WTC11 (cell line): ENCODE data around the gene TBC1D22B. TPM values are rescaled to one million over a fixed set of nuclear protein-coding genes. Genes with fewer than 3 reads are reported as not detected.

Experiments used
- ATAC-seq: fragments of 200-7000 bp; cut with Tn5 transposase; 2 replicates; pipeline ENCODE4 v1.10.0; 2021; ENCODE audit warnings: mild to moderate bottlenecking, moderate library complexity
- CTCF ChIA-PET: fragments of 300-600 bp; sonication (Branson Sonifier 250); formaldehyde crosslinking; loops from one replicate; lab custom pipeline; 2021; ENCODE audit warnings: antibody characterized with exemption; lab: Charles Lee
- POLR2A ChIA-PET: fragments of 350-600 bp; sonication (Branson Sonifier 250); formaldehyde crosslinking; loops from one replicate; lab custom pipeline; 2021; ENCODE audit warnings: antibody characterized with exemption; lab: Charles Lee
- DNase-seq: peaks from one replicate; pipeline ENCODE4 v3.0.0; 2021; ENCODE audit warnings: low spot score
- H3K27ac Mint-ChIP-seq: 2 replicates; pipeline ENCODE4 v1.8.0; 2021; ENCODE audit warnings: mixed read lengths
- H3K27me3 Mint-ChIP-seq: 2 replicates; pipeline ENCODE4 v1.8.0; 2021; ENCODE audit warnings: low read depth, mild to moderate bottlenecking, moderate library complexity, mixed read lengths
- H3K36me3 Mint-ChIP-seq: 2 replicates; pipeline ENCODE4 v1.8.0; 2021; ENCODE audit warnings: mixed read lengths
- H3K4me1 Mint-ChIP-seq: 2 replicates; pipeline ENCODE4 v1.8.0; 2022; ENCODE audit warnings: mixed read lengths
- H3K4me3 Mint-ChIP-seq: 2 replicates; pipeline ENCODE4 v1.8.0; 2021; ENCODE audit warnings: mild to moderate bottlenecking, moderate library complexity, mixed read lengths
- H3K9me3 Mint-ChIP-seq: 2 replicates; pipeline ENCODE4 v1.8.0; 2021; ENCODE audit warnings: mixed read lengths
- EMX1 ChIP-seq: fragments of 250-450 bp; sonication (Bioruptor Pico); IDR thresholded peaks from 2 replicates; pipeline ENCODE4 v1.8.0; 2021; ENCODE audit warnings: mild to moderate bottlenecking
- FOXP1 ChIP-seq: sonication (generic); formaldehyde crosslinking; IDR thresholded peaks from 2 replicates; pipeline ENCODE4 v1.8.0; 2022; ENCODE audit warnings: missing genetic modification reagents, mild to moderate bottlenecking, moderate library complexity, borderline replicate concordance
- GTF2I ChIP-seq: fragments of 250-450 bp; sonication (Bioruptor Pico); conservative IDR thresholded peaks from 2 replicates; pipeline ENCODE4 v1.4.0; 2021; ENCODE audit warnings: mild to moderate bottlenecking
- MYBL2 ChIP-seq: sonication (generic); formaldehyde crosslinking; IDR thresholded peaks from 2 replicates; pipeline ENCODE4 v1.8.1; 2023; ENCODE audit warnings: mild to moderate bottlenecking, moderate library complexity, missing genetic modification reagents
- NFATC4 ChIP-seq: fragments of 250-450 bp; sonication (Bioruptor Pico); IDR thresholded peaks from 2 replicates; pipeline ENCODE4 v1.9.0; 2021; ENCODE audit warnings: mild to moderate bottlenecking
- NR1H2 ChIP-seq: sonication (generic); formaldehyde crosslinking; IDR thresholded peaks from 2 replicates; pipeline ENCODE4 v1.9.0; 2021; ENCODE audit warnings: mild to moderate bottlenecking, moderate library complexity, missing genetic modification reagents
- OVOL2 ChIP-seq: fragments of 250-450 bp; sonication (Bioruptor Pico); IDR thresholded peaks from 2 replicates; pipeline ENCODE4 v1.9.0; 2021; ENCODE audit warnings: mild to moderate bottlenecking, borderline replicate concordance
- TEAD4 ChIP-seq: sonication (generic); formaldehyde crosslinking; IDR thresholded peaks from 2 replicates; pipeline ENCODE4 v1.8.0; 2022; ENCODE audit warnings: mild to moderate bottlenecking, missing genetic modification reagents
- ZBTB21 ChIP-seq: sonication (generic); formaldehyde crosslinking; IDR thresholded peaks from 2 replicates; pipeline ENCODE4 v1.8.1; 2023; ENCODE audit warnings: mild to moderate bottlenecking, missing genetic modification reagents, borderline replicate concordance
- ZNF138 ChIP-seq: sonication (generic); formaldehyde crosslinking; conservative IDR thresholded peaks from 2 replicates; pipeline ENCODE4 v1.8.1; 2022; ENCODE audit warnings: mild to moderate bottlenecking, moderate library complexity, missing genetic modification reagents
- total RNA-seq: library from RNA; stranded (reverse); gene quantifications from 3 replicates; pipeline ENCODE4 v1.2.3, GENCODE V29; 2021
- TF ChIP-seq, protein P1 (sequence below): fragments of 250-450 bp; sonication (Bioruptor Pico); IDR thresholded peaks from 2 replicates; pipeline ENCODE4 v1.9.0; 2021; ENCODE audit warnings: mild to moderate bottlenecking
- TF ChIP-seq, protein P2 (sequence below): sonication (generic); formaldehyde crosslinking; IDR thresholded peaks from 2 replicates; pipeline ENCODE4 v1.8.1; 2023; ENCODE audit warnings: mild to moderate bottlenecking, moderate library complexity, missing genetic modification reagents
- TF ChIP-seq, protein P3 (sequence below): sonication (generic); formaldehyde crosslinking; IDR thresholded peaks from 2 replicates; pipeline ENCODE4 v1.8.1; 2022; ENCODE audit warnings: low read depth, missing genetic modification reagents, borderline replicate concordance
- TF ChIP-seq, protein P4 (sequence below): sonication (generic); formaldehyde crosslinking; IDR thresholded peaks from 2 replicates; pipeline ENCODE4 v1.8.1; 2023; ENCODE audit warnings: mild to moderate bottlenecking, missing genetic modification reagents, moderate library complexity
- TF ChIP-seq, protein P5 (sequence below): sonication (generic); formaldehyde crosslinking; IDR thresholded peaks from 2 replicates; pipeline ENCODE4 v1.8.1; 2023; ENCODE audit warnings: mild to moderate bottlenecking, missing genetic modification reagents, borderline replicate concordance
- TF ChIP-seq, protein P6 (sequence below): sonication (generic); formaldehyde crosslinking; IDR thresholded peaks from 2 replicates; pipeline ENCODE4 v1.8.1; 2022; ENCODE audit warnings: missing genetic modification reagents, borderline replicate concordance

The TBC1D22B gene
- total RNA-seq, 1 experiment from 2014 or later = 16.4 TPM

DNA sequence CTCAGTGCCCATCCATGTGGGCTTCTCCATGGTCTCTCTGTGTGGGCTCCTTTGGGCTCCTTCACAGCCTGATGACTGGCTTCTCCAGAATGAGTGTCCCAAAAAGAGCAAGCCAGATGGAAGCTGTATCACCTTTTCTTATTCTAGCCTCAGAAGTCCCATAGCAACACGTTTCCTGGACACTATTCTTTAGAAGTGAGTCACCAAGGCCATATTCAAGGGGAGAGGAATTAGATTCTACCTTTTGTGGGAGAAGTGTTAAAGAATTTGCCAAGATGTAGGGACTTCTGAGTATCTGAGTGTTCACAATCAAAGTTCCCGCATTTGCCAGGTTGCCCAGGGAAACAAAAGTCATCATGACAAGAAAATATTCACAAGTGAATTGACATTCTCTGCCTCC is 20.7 kb upstream of the TBC1D22B start (continued):
- TF ChIP-seq, protein P1, sequence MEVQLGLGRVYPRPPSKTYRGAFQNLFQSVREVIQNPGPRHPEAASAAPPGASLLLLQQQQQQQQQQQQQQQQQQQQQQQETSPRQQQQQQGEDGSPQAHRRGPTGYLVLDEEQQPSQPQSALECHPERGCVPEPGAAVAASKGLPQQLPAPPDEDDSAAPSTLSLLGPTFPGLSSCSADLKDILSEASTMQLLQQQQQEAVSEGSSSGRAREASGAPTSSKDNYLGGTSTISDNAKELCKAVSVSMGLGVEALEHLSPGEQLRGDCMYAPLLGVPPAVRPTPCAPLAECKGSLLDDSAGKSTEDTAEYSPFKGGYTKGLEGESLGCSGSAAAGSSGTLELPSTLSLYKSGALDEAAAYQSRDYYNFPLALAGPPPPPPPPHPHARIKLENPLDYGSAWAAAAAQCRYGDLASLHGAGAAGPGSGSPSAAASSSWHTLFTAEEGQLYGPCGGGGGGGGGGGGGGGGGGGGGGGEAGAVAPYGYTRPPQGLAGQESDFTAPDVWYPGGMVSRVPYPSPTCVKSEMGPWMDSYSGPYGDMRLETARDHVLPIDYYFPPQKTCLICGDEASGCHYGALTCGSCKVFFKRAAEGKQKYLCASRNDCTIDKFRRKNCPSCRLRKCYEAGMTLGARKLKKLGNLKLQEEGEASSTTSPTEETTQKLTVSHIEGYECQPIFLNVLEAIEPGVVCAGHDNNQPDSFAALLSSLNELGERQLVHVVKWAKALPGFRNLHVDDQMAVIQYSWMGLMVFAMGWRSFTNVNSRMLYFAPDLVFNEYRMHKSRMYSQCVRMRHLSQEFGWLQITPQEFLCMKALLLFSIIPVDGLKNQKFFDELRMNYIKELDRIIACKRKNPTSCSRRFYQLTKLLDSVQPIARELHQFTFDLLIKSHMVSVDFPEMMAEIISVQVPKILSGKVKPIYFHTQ (CRISPR knock-in tag) = no peak
- TF ChIP-seq, protein P2, sequence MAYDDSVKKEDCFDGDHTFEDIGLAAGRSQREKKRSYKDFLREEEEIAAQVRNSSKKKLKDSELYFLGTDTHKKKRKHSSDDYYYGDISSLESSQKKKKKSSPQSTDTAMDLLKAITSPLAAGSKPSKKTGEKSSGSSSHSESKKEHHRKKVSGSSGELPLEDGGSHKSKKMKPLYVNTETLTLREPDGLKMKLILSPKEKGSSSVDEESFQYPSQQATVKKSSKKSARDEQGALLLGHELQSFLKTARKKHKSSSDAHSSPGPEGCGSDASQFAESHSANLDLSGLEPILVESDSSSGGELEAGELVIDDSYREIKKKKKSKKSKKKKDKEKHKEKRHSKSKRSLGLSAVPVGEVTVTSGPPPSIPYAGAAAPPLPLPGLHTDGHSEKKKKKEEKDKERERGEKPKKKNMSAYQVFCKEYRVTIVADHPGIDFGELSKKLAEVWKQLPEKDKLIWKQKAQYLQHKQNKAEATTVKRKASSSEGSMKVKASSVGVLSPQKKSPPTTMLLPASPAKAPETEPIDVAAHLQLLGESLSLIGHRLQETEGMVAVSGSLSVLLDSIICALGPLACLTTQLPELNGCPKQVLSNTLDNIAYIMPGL = no peak
- TF ChIP-seq MYBL2 (CRISPR knock-in tag) (no peak), NFATC4 (CRISPR knock-in tag) (no peak)

DNA sequence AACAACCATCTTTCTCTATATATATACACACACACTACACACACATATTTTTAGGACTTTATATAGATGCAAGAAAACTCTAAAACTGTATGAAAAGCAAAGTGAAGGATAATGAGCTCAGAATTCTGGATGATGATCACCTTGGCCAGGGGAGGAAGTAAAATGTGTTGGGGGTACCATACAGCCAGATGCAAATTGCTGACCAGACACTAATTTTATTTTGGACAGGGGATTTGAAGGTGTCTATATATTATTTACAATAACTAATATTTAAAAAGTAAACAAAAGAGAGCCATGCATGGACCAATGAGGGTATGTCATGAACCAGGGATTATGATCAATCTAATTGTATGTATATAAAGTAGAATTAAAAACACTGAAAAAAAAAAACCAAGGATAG is 19.8 kb upstream of the TBC1D22B start:
- Mint-ChIP-seq H3K27ac (no peak overlapping the region), H3K4me1 (peaks cover 9% of the 10 kb centered on the region), H3K36me3 (no peaks in the 10 kb centered on the region), H3K4me3 (no peak overlapping the region), H3K9me3 (peaks cover 5% of the 10 kb centered on the region), H3K27me3 (peaks cover 3% of the 10 kb centered on the region)
- TF ChIP-seq, protein P3, sequence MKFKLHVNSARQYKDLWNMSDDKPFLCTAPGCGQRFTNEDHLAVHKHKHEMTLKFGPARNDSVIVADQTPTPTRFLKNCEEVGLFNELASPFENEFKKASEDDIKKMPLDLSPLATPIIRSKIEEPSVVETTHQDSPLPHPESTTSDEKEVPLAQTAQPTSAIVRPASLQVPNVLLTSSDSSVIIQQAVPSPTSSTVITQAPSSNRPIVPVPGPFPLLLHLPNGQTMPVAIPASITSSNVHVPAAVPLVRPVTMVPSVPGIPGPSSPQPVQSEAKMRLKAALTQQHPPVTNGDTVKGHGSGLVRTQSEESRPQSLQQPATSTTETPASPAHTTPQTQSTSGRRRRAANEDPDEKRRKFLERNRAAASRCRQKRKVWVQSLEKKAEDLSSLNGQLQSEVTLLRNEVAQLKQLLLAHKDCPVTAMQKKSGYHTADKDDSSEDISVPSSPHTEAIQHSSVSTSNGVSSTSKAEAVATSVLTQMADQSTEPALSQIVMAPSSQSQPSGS (CRISPR knock-in tag) = no peak
- TF ChIP-seq, protein P4, sequence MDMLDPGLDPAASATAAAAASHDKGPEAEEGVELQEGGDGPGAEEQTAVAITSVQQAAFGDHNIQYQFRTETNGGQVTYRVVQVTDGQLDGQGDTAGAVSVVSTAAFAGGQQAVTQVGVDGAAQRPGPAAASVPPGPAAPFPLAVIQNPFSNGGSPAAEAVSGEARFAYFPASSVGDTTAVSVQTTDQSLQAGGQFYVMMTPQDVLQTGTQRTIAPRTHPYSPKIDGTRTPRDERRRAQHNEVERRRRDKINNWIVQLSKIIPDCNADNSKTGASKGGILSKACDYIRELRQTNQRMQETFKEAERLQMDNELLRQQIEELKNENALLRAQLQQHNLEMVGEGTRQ (CRISPR knock-in tag) = no peak
- TF ChIP-seq ZNF138 (no peak), TEAD4 (CRISPR knock-in tag) (no peak), GTF2I (CRISPR knock-in tag) (no peak), NR1H2 (CRISPR knock-in tag) (no peak), ZBTB21 (CRISPR knock-in tag) (no peak), OVOL2 (CRISPR knock-in tag) (no peak), FOXP1 (CRISPR knock-in tag) (no peak), EMX1 (no peak)
- TF ChIP-seq, protein P5, sequence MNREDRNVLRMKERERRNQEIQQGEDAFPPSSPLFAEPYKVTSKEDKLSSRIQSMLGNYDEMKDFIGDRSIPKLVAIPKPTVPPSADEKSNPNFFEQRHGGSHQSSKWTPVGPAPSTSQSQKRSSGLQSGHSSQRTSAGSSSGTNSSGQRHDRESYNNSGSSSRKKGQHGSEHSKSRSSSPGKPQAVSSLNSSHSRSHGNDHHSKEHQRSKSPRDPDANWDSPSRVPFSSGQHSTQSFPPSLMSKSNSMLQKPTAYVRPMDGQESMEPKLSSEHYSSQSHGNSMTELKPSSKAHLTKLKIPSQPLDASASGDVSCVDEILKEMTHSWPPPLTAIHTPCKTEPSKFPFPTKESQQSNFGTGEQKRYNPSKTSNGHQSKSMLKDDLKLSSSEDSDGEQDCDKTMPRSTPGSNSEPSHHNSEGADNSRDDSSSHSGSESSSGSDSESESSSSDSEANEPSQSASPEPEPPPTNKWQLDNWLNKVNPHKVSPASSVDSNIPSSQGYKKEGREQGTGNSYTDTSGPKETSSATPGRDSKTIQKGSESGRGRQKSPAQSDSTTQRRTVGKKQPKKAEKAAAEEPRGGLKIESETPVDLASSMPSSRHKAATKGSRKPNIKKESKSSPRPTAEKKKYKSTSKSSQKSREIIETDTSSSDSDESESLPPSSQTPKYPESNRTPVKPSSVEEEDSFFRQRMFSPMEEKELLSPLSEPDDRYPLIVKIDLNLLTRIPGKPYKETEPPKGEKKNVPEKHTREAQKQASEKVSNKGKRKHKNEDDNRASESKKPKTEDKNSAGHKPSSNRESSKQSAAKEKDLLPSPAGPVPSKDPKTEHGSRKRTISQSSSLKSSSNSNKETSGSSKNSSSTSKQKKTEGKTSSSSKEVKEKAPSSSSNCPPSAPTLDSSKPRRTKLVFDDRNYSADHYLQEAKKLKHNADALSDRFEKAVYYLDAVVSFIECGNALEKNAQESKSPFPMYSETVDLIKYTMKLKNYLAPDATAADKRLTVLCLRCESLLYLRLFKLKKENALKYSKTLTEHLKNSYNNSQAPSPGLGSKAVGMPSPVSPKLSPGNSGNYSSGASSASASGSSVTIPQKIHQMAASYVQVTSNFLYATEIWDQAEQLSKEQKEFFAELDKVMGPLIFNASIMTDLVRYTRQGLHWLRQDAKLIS (CRISPR knock-in tag) = no peak
- TF ChIP-seq, protein P6, sequence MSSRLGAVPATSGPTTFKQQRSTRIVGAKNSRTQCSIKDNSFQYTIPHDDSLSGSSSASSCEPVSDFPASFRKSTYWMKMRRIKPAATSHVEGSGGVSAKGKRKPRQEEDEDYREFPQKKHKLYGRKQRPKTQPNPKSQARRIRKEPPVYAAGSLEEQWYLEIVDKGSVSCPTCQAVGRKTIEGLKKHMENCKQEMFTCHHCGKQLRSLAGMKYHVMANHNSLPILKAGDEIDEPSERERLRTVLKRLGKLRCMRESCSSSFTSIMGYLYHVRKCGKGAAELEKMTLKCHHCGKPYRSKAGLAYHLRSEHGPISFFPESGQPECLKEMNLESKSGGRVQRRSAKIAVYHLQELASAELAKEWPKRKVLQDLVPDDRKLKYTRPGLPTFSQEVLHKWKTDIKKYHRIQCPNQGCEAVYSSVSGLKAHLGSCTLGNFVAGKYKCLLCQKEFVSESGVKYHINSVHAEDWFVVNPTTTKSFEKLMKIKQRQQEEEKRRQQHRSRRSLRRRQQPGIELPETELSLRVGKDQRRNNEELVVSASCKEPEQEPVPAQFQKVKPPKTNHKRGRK = no peak
- DNase-seq (no peak), ATAC-seq (no peak)
- CTCF ChIA-PET = no interaction called here
- POLR2A ChIA-PET = no interaction called here
